HCT116 (cell line): ENCODE results near the gene HPN. TPM values are rescaled to one million over a fixed set of nuclear protein-coding genes. Genes with fewer than 3 reads are reported as not detected.

Source experiments
- ATAC-seq: fragments of 200-7000 bp; cut with Tn5 transposase; 2 replicates; pipeline ENCODE4 v1.9.1; 2020; ENCODE audit warnings: mild to moderate bottlenecking, moderate library complexity
- BruUV-seq: library from RNA; stranded (reverse); fragments of 400-500 nt; replicated peaks from 2 replicates; lab custom pipeline; 2021; lab: Mats Ljungman, UMichigan
- CTCF ChIA-PET: fragments of 300-600 bp; sonication (Branson Sonifier 250); formaldehyde crosslinking; loops from one replicate; lab custom pipeline; 2021; ENCODE audit warnings: antibody characterized with exemption; lab: Charles Lee
- POLR2A ChIA-PET: fragments of 300-600, 350-600 bp; sonication (Branson Sonifier 250); formaldehyde crosslinking; loops from one replicate; lab custom pipeline; 2021; ENCODE audit warnings: antibody characterized with exemption; lab: Charles Lee
- RAD21 ChIA-PET, 2 experiments: fragments of 300-600 bp; sonication (Branson Sonifier 250); formaldehyde crosslinking; loops; one replicate each; lab custom pipeline; 2023; ENCODE audit warnings: low total read pairs in 2 of 2; ENCODE audit not compliant: uncharacterized antibody in 2 of 2, unreplicated experiment in 2 of 2, low non-redundant PET in 1 of 2; lab: Charles Lee
- DNase-seq: peaks from one replicate; pipeline ENCODE4 v3.0.0-alpha.2; 2010; ENCODE audit warnings: low read depth, low spot score
- H2AFZ ChIP-seq: fragments of 200-600 bp; shearing (Covaris generic), sonication (generic); 2 replicates; pipeline ENCODE4 v1.6.1; 2017; ENCODE audit warnings: low read depth, mixed run types, mixed read lengths, antibody characterized with exemption, low read length; ENCODE audit not compliant: poor library complexity, severe bottlenecking
- H3K27ac ChIP-seq: 2 replicates; pipeline ENCODE4 v1.5.1; 2012; ENCODE audit warnings: low read depth, low read length
- H3K27me3 ChIP-seq: fragments of 200-600 bp; sonication (generic); 2 replicates; pipeline ENCODE4 v1.6.1; 2016; ENCODE audit warnings: mixed run types, low read length, mixed read lengths; ENCODE audit not compliant: insufficient read depth
- H3K36me3 ChIP-seq, 2 experiments: fragments of 200-500 bp in 1 of 2; fragments of 200-600 bp in 1 of 2; sonication (Bioruptor generic) in 1 of 2; sonication (generic) in 1 of 2; 2 replicates each; pipeline versions ENCODE4 v1.5.1 to v1.6.1; 2014 to 2016; ENCODE audit warnings: low read length in 2 of 2, inconsistent platforms in 1 of 2, mixed read lengths in 1 of 2, mixed run types in 1 of 2; ENCODE audit not compliant: insufficient read depth in 2 of 2, control insufficient read depth in 1 of 2
- H3K4me1 ChIP-seq, 2 experiments: fragments of 200-600 bp in 1 of 2; sonication (generic) in 1 of 2; 2 replicates each; pipeline versions ENCODE4 v1.5.1 to v1.6.1; 2012 to 2017; ENCODE audit warnings: low read length in 2 of 2, inconsistent platforms in 1 of 2, mild to moderate bottlenecking in 1 of 2, mixed read lengths in 1 of 2, mixed run types in 1 of 2, moderate library complexity in 1 of 2; ENCODE audit not compliant: insufficient read depth in 2 of 2, control insufficient read depth in 1 of 2
- H3K4me2 ChIP-seq: fragments of 200-600 bp; sonication (generic); 2 replicates; pipeline ENCODE4 v1.6.1; 2017; ENCODE audit warnings: mixed run types, low read length, mixed read lengths
- H3K4me3 ChIP-seq, 2 experiments: fragments of 200-600 bp in 1 of 2; sonication (generic) in 1 of 2; replicated peaks in 1 of 2; 2 replicates each; pipeline ENCODE4 v1.5.1; 2011 to 2016; ENCODE audit warnings: low read length in 2 of 2, control low read depth in 1 of 2, low read depth in 1 of 2, mild to moderate bottlenecking in 1 of 2, mixed read lengths in 1 of 2, mixed run types in 1 of 2
- H3K79me2 ChIP-seq: fragments of 200-600 bp; sonication (generic); 2 replicates; pipeline ENCODE4 v1.6.1; 2017; ENCODE audit warnings: mild to moderate bottlenecking, mixed run types, low read length, moderate library complexity, mixed read lengths; ENCODE audit not compliant: insufficient read depth
- H3K9ac ChIP-seq: fragments of 200-600 bp; sonication (generic); 2 replicates; pipeline ENCODE4 v1.6.1; 2016; ENCODE audit warnings: low read length, mixed read lengths
- H3K9me2 ChIP-seq: fragments of 200-600 bp; sonication (generic), shearing (Covaris generic); 2 replicates; pipeline ENCODE4 v1.6.1; 2017; ENCODE audit warnings: mixed run types, mild to moderate bottlenecking, moderate library complexity; ENCODE audit not compliant: insufficient read depth
- H3K9me3 ChIP-seq, 2 experiments: fragments of 200-500 bp in 1 of 2; fragments of 200-600 bp in 1 of 2; sonication (Bioruptor generic) in 1 of 2; sonication (generic) in 1 of 2; 2 replicates each; pipeline ENCODE4 v1.6.1; 2014 to 2017; ENCODE audit warnings: low read length in 2 of 2, mixed read lengths in 2 of 2, inconsistent platforms in 1 of 2, low read depth in 1 of 2, mild to moderate bottlenecking in 1 of 2, mixed run types in 1 of 2, moderate library complexity in 1 of 2; ENCODE audit not compliant: control insufficient read depth in 1 of 2, insufficient read depth in 1 of 2
- H4K20me1 ChIP-seq: fragments of 200-600 bp; sonication (generic), shearing (Covaris generic); 2 replicates; pipeline ENCODE4 v1.6.1; 2017; ENCODE audit warnings: mixed run types, mild to moderate bottlenecking, moderate library complexity; ENCODE audit not compliant: insufficient read depth
- CBX3 ChIP-seq: IDR thresholded peaks from 2 replicates; pipeline ENCODE4 v1.6.1; 2012; ENCODE audit warnings: low read depth
- CEBPB ChIP-seq: IDR thresholded peaks from 2 replicates; pipeline ENCODE4 v1.6.1; 2012; ENCODE audit warnings: low read depth
- EGR1 ChIP-seq: IDR thresholded peaks from 2 replicates; pipeline ENCODE4 v1.6.1; 2012; ENCODE audit warnings: low read depth
- ELF1 ChIP-seq: IDR thresholded peaks from 2 replicates; pipeline ENCODE4 v1.6.1; 2012; ENCODE audit warnings: low read depth, borderline replicate concordance
- EZH2 ChIP-seq: fragments of 200-600 bp; sonication (generic); IDR thresholded peaks from 2 replicates; pipeline ENCODE4 v1.6.1; 2017; ENCODE audit warnings: antibody characterized with exemption, mixed run types
- EZH2phosphoT487 ChIP-seq: fragments of 200-600 bp; IDR thresholded peaks from 2 replicates; pipeline ENCODE4 v1.6.1; 2018; ENCODE audit warnings: antibody characterized with exemption, borderline replicate concordance
- FOSL1 ChIP-seq: IDR thresholded peaks from 2 replicates; pipeline ENCODE4 v1.6.1; 2012; ENCODE audit warnings: low read depth
- JUND ChIP-seq: IDR thresholded peaks from 2 replicates; pipeline ENCODE4 v1.6.1; 2012
- POLR2A ChIP-seq: IDR thresholded peaks from 2 replicates; pipeline ENCODE4 v1.7.0; 2011; ENCODE audit warnings: borderline replicate concordance; ENCODE audit not compliant: insufficient read depth, insufficient read length; ENCODE audit errors: extremely low read depth
- POLR2AphosphoS5 ChIP-seq: IDR thresholded peaks from 2 replicates; pipeline ENCODE4 v1.6.1; 2011; ENCODE audit warnings: mild to moderate bottlenecking, low read depth, low read length, moderate library complexity
- RAD21 ChIP-seq: IDR thresholded peaks from 2 replicates; pipeline ENCODE4 v1.6.1; 2012; ENCODE audit warnings: low read depth, mild to moderate bottlenecking
- SRF ChIP-seq: IDR thresholded peaks from 2 replicates; pipeline ENCODE4 v1.6.1; 2012; ENCODE audit warnings: low read depth
- YY1 ChIP-seq: IDR thresholded peaks from 2 replicates; pipeline ENCODE4 v1.6.1; 2011; ENCODE audit warnings: low read length, low read depth, moderate library complexity, mild to moderate bottlenecking; ENCODE audit not compliant: insufficient replicate concordance; ENCODE audit errors: extremely low read depth
- ZFX ChIP-seq: fragments of 450-650 bp; IDR thresholded peaks from 2 replicates; pipeline ENCODE4 v1.6.1; 2017
- ZNF274 ChIP-seq: fragments of 200-500 bp; sonication (Bioruptor generic); IDR thresholded peaks from 2 replicates; pipeline ENCODE4 v1.6.1; 2014; ENCODE audit warnings: mild to moderate bottlenecking, low read depth, low read length, inconsistent platforms
- intact Hi-C: fragments of 100-400 bp; cut with micrococcal nuclease; formaldehyde crosslinking; loops from 2 replicates; pipeline ENCODE4 v1.10.0; 2022
- total RNA-seq: library from RNA; stranded (reverse); gene quantifications from one replicate; pipeline ENCODE4 v1.2.1, GENCODE V29; 2021; ENCODE audit not compliant: unreplicated experiment
- TF ChIP-seq, protein P1 (sequence below): IDR thresholded peaks from 2 replicates; pipeline ENCODE4 v1.6.1; 2012
- TF ChIP-seq, protein P2 (sequence below), 3 experiments: fragments of 200-600 bp in 1 of 3; sonication (generic) in 1 of 3; IDR thresholded peaks in 2 of 3; conservative IDR thresholded peaks in 1 of 3; 2 replicates each; pipeline ENCODE4 v1.5.1; 2012 to 2017; ENCODE audit warnings: low read depth in 2 of 3, low read length in 2 of 3, antibody characterized with exemption in 1 of 3, borderline replicate concordance in 1 of 3, control low read depth in 1 of 3, mild to moderate bottlenecking in 1 of 3, mixed read lengths in 1 of 3, mixed run types in 1 of 3, moderate library complexity in 1 of 3; ENCODE audit not compliant: insufficient read depth in 1 of 3

Gene HPN
- total RNA-seq, 1 experiment from 2014 or later = 0.32 TPM

DNA sequence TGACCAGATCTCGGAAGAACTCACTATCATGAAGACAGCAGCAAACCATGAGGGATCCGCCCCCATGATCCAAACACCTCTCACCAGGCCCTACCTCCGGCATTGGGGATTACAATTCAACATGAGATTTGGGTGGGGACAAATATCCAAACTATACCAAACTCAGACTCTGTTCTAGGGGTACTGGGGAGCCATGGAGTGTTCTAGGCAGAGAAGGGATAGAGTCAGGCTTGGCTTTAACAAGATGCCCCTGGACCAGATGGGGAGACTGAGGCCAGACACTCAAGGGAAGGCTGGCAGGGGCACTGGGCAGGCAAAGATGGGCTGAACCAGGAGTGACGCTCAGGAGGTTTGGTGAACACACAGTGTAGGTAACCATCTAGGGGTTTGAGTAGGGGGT lies 23.1 kb upstream of the HPN start:
- Histone ChIP-seq H3K27me3 (no peaks in the 10 kb centered on the region), H2AFZ (no peak overlapping the region), H3K9ac (no peak overlapping the region), H3K4me3 (no peak overlapping the region), H3K9me3 (no peaks in the 10 kb centered on the region), H3K9me2 (no peaks in the 10 kb centered on the region), H4K20me1 (no peaks in the 10 kb centered on the region), H3K4me2 (no peak overlapping the region), H3K4me1 (no peaks in the 10 kb centered on the region), H3K36me3 (peaks cover 18 to 37% of the 10 kb centered on the region in 2 experiments; a peak in 3 of 4 replicates), H3K27ac (no peak overlapping the region), H3K79me2 (no peaks in the 10 kb centered on the region)
- POLR2A ChIA-PET = no interaction called here
- intact Hi-C loops = no loop called here
- TF ChIP-seq, protein P1, sequence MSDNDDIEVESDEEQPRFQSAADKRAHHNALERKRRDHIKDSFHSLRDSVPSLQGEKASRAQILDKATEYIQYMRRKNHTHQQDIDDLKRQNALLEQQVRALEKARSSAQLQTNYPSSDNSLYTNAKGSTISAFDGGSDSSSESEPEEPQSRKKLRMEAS = no peak
- no peak for TF ChIP-seq FOSL1
- no peak for TF ChIP-seq RAD21
- TF ChIP-seq YY1 = no peak
- TF ChIP-seq POLR2A = no peak
- TF ChIP-seq ZNF274 = no peak
- TF ChIP-seq EGR1 = no peak
- TF ChIP-seq ELF1 = no peak
- no peak for TF ChIP-seq CBX3
- BruUV-seq = no TSS peak
- no peak for DNase-seq
- CTCF ChIA-PET = no interaction called here
- ATAC-seq = no peak
- RAD21 ChIA-PET = no interaction called here

DNA sequence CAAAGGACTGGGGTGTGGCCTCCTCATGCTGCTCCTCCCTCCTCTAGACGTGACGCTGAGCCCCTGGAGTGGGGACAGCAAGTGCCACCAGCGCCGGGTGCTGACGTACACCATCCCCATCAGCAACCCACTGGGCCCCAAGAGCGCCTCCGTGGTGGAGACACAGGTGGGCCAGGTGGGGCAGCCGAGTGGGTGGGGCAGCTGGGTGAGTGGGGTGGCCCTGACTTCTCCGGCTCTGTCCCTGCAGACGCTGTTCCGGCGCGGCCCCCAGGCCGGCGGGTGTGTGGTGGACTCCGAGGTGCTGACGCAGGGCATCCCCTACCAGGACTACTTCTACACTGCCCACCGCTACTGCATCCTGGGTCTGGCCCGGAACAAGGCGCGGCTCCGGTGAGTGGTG lies 22.4 kb upstream of the HPN start:
- Histone ChIP-seq H3K4me1 (no peaks in the 10 kb centered on the region), H3K4me2 (no peak overlapping the region), H3K27ac (no peak overlapping the region), H3K9me3 (no peaks in the 10 kb centered on the region), H2AFZ (no peak overlapping the region), H3K9ac (no peak overlapping the region), H3K36me3 (peaks cover 25 to 36% of the 10 kb centered on the region in 2 experiments; a peak in 3 of 4 replicates), H4K20me1 (no peaks in the 10 kb centered on the region), H3K9me2 (no peaks in the 10 kb centered on the region), H3K27me3 (no peaks in the 10 kb centered on the region), H3K79me2 (no peaks in the 10 kb centered on the region), H3K4me3 (no peak overlapping the region)
- TF ChIP-seq JUND (no peak), RAD21 (no peak), CBX3 (no peak), EZH2 (no peak), ZFX (no peak), EZH2phosphoT487 (no peak), EGR1 (no peak), POLR2AphosphoS5 (no peak), SRF (no peak), ELF1 (no peak), FOSL1 (no peak), CEBPB (no peak), YY1 (no peak)
- TF ChIP-seq, protein P1 = no peak
- TF ChIP-seq, protein P2, sequence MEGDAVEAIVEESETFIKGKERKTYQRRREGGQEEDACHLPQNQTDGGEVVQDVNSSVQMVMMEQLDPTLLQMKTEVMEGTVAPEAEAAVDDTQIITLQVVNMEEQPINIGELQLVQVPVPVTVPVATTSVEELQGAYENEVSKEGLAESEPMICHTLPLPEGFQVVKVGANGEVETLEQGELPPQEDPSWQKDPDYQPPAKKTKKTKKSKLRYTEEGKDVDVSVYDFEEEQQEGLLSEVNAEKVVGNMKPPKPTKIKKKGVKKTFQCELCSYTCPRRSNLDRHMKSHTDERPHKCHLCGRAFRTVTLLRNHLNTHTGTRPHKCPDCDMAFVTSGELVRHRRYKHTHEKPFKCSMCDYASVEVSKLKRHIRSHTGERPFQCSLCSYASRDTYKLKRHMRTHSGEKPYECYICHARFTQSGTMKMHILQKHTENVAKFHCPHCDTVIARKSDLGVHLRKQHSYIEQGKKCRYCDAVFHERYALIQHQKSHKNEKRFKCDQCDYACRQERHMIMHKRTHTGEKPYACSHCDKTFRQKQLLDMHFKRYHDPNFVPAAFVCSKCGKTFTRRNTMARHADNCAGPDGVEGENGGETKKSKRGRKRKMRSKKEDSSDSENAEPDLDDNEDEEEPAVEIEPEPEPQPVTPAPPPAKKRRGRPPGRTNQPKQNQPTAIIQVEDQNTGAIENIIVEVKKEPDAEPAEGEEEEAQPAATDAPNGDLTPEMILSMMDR (IDR thresholded peaks at IDR 0.05 in 2 of 3, conservative IDR thresholded peaks at IDR 0.05 in 1 of 3; ENCODE audit: borderline replicate concordance in 1 of 3, insufficient read depth in 1 of 3, low read depth in 2 of 3, low read length in 2 of 3) = no peak
- no TSS peak for BruUV-seq
- intact Hi-C loops = no loop called here
- ChIA-PET RAD21 (no interaction called here), POLR2A (no interaction called here), CTCF (no interaction called here)
- ATAC-seq (no peak), DNase-seq (no peak)
